ENCODE measurements around the gene TMEM175. TPM values are rescaled to one million over a fixed set of nuclear protein-coding genes. Genes with fewer than 3 reads are reported as not detected.

Gene TMEM175
- total RNA-seq, 2 experiments from 2014 or later = 11.0 to 11.2 TPM

GRCh38 chr4:893995-894705 is 38.1 kb upstream of the TMEM175 start:
- ChIA-PET POLR2A (no interaction called here), CTCF (no interaction called here)
- intact Hi-C loops (cut with micrococcal nuclease) = no loop called here
- no peaks in the 10 kb centered on the region for H3K27me3 Mint-ChIP-seq
- H3K4me1 Mint-ChIP-seq (ENCODE audit: low read depth) = no peaks in the 10 kb centered on the region
- H3K9me3 Mint-ChIP-seq = no peaks in the 10 kb centered on the region
- peaks cover 11% of the 10 kb centered on the region for H3K36me3 Mint-ChIP-seq (ENCODE audit: low read depth)
- ATAC-seq (no peak), DNase-seq (no peak)
- H3K27ac Mint-ChIP-seq = no peak overlapping the region
- no peak overlapping the region for H3K4me3 Mint-ChIP-seq
- no peak for TF ChIP-seq CTCF (IDR thresholded peaks at IDR 0.05)

DNA sequence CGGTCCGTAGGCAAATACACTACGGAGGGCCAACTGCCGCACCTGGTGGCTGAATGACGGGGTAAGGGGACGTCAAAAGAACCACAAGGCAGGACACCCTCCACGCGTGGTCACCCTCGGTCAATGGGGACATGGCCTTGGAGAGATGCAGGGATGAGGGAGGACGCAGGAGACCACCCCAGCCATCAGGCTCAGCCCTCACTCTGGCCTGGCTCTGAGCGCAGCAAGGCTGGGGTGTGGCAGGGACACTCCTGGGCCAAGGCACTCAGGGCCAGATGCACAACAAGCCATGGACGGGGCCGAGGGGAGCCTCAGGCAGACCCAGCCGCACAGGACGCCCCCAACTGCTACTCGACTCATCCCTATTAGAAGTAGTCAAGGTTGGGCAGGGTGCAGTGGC is 36.7 kb upstream of the TMEM175 start:
- intact Hi-C loops (cut with micrococcal nuclease) = no loop called here
- H3K27ac Mint-ChIP-seq = no peak overlapping the region
- H3K27me3 Mint-ChIP-seq = no peaks in the 10 kb centered on the region
- no peak for DNase-seq
- no peaks in the 10 kb centered on the region for H3K4me1 Mint-ChIP-seq (ENCODE audit: low read depth)
- ChIA-PET POLR2A (interaction anchor here (1.5 kb wide), 1 partner anchor 114 kb away, joined by 3 read pairs; no protein-coding TSS in a partner anchor), CTCF (no interaction called here)
- TF ChIP-seq CTCF (IDR thresholded peaks at IDR 0.05) = no peak
- ATAC-seq = no peak
- peaks cover 13% of the 10 kb centered on the region for H3K36me3 Mint-ChIP-seq (ENCODE audit: low read depth)
- H3K4me3 Mint-ChIP-seq = no peak overlapping the region
- no peaks in the 10 kb centered on the region for H3K9me3 Mint-ChIP-seq

GRCh38 chr4:896216-896615 is 36.0 kb upstream of the TMEM175 start:
- intact Hi-C loops (cut with micrococcal nuclease) = no loop called here
- ATAC-seq = no peak
- no peaks in the 10 kb centered on the region for H3K27me3 Mint-ChIP-seq
- ChIA-PET POLR2A (interaction anchor here (1.5 kb wide), 1 partner anchor 115 kb away, joined by 3 read pairs; no protein-coding TSS in a partner anchor), CTCF (interaction anchor here (1.2 to 1.9 kb wide), 2 partner anchors 38 to 154 kb away, joined by 3 to 6 read pairs; no protein-coding TSS in a partner anchor)
- no peaks in the 10 kb centered on the region for H3K4me1 Mint-ChIP-seq (ENCODE audit: low read depth)
- H3K27ac Mint-ChIP-seq = no peak overlapping the region
- TF ChIP-seq CTCF (IDR thresholded peaks at IDR 0.05) = no peak
- no peaks in the 10 kb centered on the region for H3K9me3 Mint-ChIP-seq
- H3K36me3 Mint-ChIP-seq (ENCODE audit: low read depth) = peaks cover 13% of the 10 kb centered on the region
- DNase-seq = no peak
- no peak overlapping the region for H3K4me3 Mint-ChIP-seq

- CTCF ChIA-PET = interaction anchor here (1.2 to 1.9 kb wide), 2 partner anchors 38 to 154 kb away, joined by 3 to 6 read pairs; no protein-coding TSS in a partner anchor
- DNase-seq (no peak), ATAC-seq (no peak)
- Mint-ChIP-seq H3K4me3 (no peak overlapping the region), H3K27ac (no peak overlapping the region), H3K27me3 (no peaks in the 10 kb centered on the region), H3K36me3 (ENCODE audit: low read depth) (peaks cover 13% of the 10 kb centered on the region), H3K9me3 (no peaks in the 10 kb centered on the region), H3K4me1 (ENCODE audit: low read depth) (no peaks in the 10 kb centered on the region)
- intact Hi-C loops (cut with micrococcal nuclease) = no loop called here
- POLR2A ChIA-PET = no interaction called here
- no peak for TF ChIP-seq CTCF (IDR thresholded peaks at IDR 0.05)
Measured at GRCh38 chr4:896630-897029, 35.6 kb upstream of the TMEM175 start.

DNA sequence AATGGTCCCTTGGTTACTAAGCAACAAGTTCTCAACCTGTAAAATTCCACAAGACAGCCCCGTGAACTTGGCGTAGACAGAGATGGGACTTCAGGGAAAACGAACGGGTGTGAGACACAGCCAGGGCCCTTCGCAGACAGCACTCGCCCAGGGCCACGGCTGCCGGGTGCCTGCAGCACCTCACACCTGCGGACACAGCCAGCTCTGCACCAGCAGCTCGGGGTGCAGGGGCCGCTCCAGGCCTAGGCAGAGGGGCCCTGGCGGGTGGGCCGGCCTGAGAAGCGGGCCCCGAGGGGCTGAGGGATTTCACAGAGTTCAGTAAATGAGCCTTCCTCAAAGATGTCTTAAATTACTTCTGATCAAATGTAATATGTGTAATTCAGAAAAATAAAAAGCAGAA is 34.1 kb upstream of the TMEM175 start:
- H3K27ac Mint-ChIP-seq = no peak overlapping the region
- H3K27me3 Mint-ChIP-seq = no peaks in the 10 kb centered on the region
- H3K9me3 Mint-ChIP-seq = no peaks in the 10 kb centered on the region
- H3K36me3 Mint-ChIP-seq (ENCODE audit: low read depth) = peaks cover 16% of the 10 kb centered on the region
- no peak for DNase-seq
- TF ChIP-seq CTCF (IDR thresholded peaks at IDR 0.05) = no peak
- intact Hi-C loops (cut with micrococcal nuclease) = no loop called here
- POLR2A ChIA-PET = no interaction called here
- H3K4me1 Mint-ChIP-seq (ENCODE audit: low read depth) = no peaks in the 10 kb centered on the region
- no peak for ATAC-seq
- CTCF ChIA-PET = interaction anchor here (2.2 kb wide), 1 partner anchor 89 kb away, joined by 10 read pairs; the partner anchor contains the start of gene IDUA
- no peak overlapping the region for H3K4me3 Mint-ChIP-seq
